DMS 273 (cell line): ENCODE measurements around the gene CDKL5.
"Not testable (repeated sequence)": the region's sequence is repeated elsewhere in the genome, so short reads cannot be mapped to it uniquely, and the experiment has no call there.

Experiments used
- DNase-seq: peaks from one replicate; lab custom pipeline; 2025; ENCODE audit not compliant: unreplicated experiment; lab: John Stamatoyannopoulos, UW

Gene CDKL5

DNA sequence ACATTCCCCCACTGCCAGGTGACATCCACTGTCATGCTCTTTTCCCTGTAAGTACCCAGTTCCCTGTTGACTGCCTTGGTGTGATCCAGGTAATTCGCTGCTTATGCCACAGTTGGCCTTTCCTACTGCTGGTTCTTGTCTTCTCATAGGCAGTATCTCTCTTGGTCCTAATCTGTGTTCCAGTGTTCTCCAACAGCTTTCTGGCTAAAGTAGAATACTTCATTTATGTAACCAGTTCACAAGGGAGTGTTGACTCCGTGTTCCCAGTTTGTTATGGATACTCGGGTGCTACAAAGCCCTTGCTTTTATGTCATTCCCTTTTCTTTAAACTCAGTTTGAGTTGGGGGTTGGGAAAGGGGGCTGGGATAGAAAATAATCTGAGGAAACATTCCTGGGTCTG lies 148.1 kb downstream of the CDKL5 start:
- DNase-seq: no peak

DNA sequence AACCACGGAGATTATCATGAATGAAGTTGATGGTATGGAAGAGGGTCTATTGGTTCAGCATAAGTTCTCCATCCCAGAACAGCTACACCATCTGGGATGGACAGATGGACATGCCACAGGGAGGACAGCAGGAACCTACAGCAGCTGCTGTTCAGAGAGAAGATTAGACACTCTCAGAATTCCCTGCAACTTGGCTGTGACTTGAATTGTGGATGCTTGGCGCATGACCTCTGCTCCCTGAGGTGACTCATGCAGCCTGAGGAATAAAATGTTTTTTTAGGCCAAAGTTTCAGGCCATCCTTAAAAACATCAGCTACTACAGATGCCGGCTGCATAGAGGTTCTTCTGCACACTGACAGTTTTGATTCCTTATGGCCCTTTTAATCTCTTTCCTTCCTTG lies 149.2 kb downstream of the CDKL5 start:
- DNase-seq: peak; percentile 92

GRCh38 chrX:18575744-18576143 lies 150.3 kb downstream of the CDKL5 start:
- DNase-seq: no peak

- no peak for DNase-seq
Observed at GRCh38 chrX:18577400-18577799, 152.0 kb downstream of the CDKL5 start.

DNA sequence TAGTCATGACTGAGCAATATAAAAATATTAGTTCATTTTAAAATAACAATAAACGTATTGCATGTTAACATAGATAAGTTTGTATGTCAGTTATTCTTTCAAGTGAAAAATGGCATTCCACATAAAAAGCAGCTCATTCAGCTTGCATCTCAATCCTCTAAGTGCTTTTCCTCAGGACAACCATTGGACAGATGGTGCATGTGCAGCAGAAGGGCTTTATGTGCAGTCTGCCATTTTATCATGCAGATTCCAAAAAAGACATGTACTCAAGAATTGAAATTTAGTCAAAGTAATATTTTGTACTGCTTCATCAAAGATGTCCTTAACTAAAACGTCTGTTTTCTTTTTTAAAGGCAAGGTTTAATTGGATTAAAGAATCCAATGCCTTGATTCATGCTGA lies 153.1 kb downstream of the CDKL5 start:
- DNase-seq: peak; percentile 55

DNA sequence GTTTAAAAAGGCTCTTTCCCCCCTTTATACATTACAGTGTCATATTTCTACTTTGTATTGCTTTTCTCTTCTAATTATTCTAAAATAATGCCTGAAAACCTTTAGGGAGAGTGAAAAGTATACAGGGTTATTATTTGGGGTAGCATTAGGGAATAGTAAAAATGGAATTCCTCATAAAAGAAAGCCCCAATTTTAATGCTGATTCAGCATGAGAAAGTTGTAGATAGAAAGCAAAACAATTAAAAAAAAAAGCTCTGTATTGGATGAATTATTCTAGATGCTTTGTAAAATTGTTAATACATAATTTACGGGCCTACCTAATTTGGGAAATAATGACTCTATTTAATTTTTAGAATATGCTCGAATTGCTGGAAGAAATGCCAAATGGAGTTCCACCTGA lies 154.1 kb downstream of the CDKL5 start:
- no peak for DNase-seq

- DNase-seq: no peak
Observed at GRCh38 chrX:18582910-18583493, 157.6 kb downstream of the CDKL5 start.

DNA sequence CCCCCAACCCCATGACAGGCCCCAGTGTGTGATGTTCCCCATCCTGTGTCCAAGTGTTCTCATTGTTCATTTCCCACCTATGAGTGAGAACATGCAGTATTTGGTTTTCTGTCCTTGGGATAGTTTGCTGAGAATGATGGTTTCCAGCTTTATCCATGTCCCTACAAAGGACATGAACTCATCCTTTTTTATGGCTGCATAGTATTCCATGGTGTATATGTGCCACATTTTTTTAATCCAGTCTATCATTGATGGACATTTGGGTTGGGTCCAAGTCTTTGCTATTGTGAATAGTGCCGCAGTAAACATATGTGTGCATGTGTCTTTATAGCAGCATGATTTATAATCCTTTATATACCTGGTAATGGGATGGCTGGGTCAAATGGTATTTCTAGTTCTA lies 163.9 kb downstream of the CDKL5 start:
- not testable (repeated sequence) for DNase-seq

- DNase-seq: no peak
Observed at GRCh38 chrX:18591834-18592233, 166.4 kb downstream of the CDKL5 start.

- no peak for DNase-seq
Observed at GRCh38 chrX:18594079-18594478, 168.7 kb downstream of the CDKL5 start.

- no peak for DNase-seq
Observed at GRCh38 chrX:18596096-18596495, 170.7 kb downstream of the CDKL5 start.

- DNase-seq: no peak
Observed at GRCh38 chrX:18598413-18598812, 173.0 kb downstream of the CDKL5 start.

DNA sequence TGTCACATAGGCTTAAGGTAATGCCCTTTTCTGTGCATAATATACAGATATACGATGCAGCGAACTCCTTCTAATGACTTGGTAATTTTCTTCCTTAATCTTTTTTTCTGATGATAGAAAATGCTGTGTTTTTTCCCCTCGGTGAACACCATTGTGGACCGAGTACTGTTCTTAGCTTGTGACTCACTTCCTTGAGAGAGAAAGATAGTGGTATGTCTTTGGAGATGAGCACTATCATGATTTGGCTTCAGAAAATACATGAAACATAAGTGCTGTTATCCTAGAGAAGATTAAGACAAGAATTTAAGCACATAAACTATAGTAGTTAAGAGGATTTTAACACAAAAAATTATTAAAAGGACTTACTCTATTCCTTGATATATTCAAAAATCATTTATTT lies 182.6 kb downstream of the CDKL5 start:
- DNase-seq: no peak

DNA sequence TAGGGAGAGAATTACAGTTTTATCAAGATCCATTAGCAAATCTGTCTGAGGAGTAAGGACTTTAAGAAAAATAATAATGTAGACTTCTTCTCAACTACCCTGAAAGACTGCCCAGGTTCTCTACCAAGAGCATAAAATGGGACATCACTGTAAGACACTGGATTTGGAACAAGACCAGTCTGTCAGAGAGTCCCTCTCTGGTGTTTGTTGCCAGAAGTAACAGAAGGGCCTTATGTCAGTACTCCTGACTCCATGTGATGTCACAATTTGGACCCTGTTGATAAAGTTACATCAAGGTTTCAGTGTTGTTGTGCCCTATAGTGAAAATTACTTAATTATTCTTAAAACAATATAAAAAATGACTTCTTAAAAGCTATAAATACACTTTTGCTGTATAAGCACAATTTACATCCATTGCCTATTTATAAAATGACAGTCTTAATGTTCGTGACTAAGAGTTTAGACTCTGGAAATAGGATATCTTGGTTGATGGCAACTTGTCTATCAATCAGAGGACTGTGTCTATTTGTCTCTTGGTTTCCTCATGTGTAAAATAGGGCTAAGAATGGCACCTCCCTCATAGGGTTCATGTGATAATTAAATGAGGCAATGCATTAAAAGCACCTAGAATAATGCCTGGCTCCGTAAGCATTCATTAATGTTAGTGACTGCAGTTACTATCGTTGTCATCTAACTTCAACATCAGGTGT lies 188.7 kb downstream of the CDKL5 start:
- DNase-seq: no peak

- no peak for DNase-seq
Observed at GRCh38 chrX:18616688-18617406, 191.4 kb downstream of the CDKL5 start.

- no peak for DNase-seq
Observed at GRCh38 chrX:18617407-18617750, 192.0 kb downstream of the CDKL5 start.

- DNase-seq: no peak
Observed at GRCh38 chrX:18619288-18619687, 193.9 kb downstream of the CDKL5 start.

GRCh38 chrX:18620349-18620748 lies 194.9 kb downstream of the CDKL5 start:
- DNase-seq: no peak

GRCh38 chrX:18624599-18624998 lies 199.2 kb downstream of the CDKL5 start:
- DNase-seq: no peak

- no peak for DNase-seq
Observed at GRCh38 chrX:18630934-18631333, 205.5 kb downstream of the CDKL5 start.

DNA sequence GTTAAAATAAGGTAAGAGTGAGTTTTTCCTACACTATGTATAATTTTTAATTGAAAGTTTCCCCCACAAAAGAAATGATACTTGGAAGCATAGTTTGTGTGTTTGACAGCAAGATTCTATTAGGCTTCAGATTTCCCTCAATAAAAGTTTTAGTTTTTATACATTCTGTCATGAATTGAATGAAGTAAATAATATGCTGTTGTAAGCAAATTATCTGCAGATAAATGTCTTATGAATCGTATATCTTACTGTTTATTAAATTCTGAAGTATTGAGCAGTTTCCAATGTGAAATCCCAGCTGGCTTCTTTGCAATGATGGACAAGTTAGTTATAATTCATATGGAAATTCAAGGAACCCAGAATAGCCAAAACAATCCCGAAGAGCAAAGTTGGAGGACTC lies 213.0 kb downstream of the CDKL5 start:
- DNase-seq: no peak

DNA sequence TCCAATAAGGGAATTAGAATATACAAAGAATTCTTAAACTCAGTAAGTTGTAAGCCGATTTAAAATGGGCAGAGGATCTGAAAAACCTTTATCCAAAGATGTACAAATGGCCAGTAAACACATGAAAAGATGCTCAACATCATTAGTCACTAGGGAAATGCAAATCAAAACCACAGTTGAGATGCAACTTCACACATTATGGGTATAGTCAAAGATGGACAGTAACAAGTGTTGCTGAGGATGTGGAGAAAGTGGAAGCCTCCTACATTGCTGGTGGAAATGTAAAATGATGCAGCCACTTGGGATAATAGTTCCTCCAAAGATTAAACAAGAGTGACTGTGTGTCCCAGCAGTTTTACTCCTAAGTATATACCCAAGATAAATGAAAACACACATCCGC lies 213.9 kb downstream of the CDKL5 start:
- no peak for DNase-seq
